ENCODE results near the gene CPED1. TPM values are rescaled to one million over a fixed set of nuclear protein-coding genes. Genes with fewer than 3 reads are reported as not detected.
"Not testable (repeated sequence)": the region's sequence is repeated elsewhere in the genome, so short reads cannot be mapped to it uniquely, and the experiment has no call there.

The CPED1 gene
- polyA plus RNA-seq, 4 donors, result 33.4 to 50.9 (median 36.8) TPM

DNA sequence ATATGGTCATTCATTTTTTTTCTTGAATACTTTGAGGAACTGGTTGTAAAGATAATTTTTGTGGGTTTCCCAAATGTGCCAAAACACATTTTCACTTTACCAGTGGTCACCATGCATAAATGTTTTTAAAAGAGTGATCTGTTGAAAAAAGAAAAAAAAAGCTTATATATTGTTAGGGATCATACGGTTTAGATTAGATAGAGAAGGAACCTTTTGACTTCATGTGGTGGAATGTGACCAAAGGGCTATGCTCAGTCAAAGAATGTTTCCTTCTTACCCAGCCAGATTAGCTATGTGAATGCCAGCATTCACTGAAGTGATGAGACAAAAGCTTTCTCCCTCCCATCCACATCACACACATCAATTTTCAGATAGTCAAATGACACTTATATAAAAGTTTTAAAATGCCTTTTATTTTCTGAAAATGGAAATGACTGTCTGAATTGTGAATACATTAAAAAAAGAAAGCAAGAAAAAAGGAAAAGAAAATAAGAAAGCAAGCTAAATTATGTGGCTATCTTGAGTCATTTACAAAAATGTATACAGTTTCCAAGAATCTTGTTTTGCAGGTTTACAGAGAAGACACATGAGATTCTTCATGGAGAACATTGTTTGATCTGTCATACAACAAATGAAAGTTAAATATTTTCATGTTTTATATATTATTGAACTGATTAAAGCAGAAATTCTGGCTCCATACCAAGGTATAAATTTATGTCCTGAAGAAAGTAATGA, 8.6 kb upstream of the CPED1 start:
- DNase-seq (ENCODE audit: low read depth in 4 of 4, low spot score in 3 of 4), result no peak

DNA sequence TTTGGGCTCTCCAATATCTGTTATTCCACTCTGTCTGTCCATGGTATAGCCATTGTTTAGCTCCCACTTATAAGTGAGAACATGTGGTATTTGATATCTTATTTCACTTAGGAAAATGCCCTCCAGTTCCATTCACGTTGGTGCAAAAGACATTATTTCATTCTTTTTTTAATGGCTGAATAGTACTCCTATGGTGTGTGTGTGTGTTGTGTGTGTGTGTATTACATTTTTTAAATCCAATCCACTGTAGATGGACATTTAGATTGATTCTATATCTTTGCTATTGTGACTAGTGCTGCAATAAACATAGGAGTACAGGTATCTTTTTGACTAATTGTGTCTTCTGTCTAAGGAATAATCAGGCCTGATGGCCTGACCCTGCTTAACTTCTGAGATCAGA, 7.4 kb upstream of the CPED1 start:
- no peak for DNase-seq (ENCODE audit: low read depth in 4 of 4, low spot score in 3 of 4)

- no peak for DNase-seq (ENCODE audit: low read depth in 4 of 4, low spot score in 3 of 4)
These were observed 6.5 kb upstream of the CPED1 start for GRCh38 chr7:120981888-120982615.

DNA sequence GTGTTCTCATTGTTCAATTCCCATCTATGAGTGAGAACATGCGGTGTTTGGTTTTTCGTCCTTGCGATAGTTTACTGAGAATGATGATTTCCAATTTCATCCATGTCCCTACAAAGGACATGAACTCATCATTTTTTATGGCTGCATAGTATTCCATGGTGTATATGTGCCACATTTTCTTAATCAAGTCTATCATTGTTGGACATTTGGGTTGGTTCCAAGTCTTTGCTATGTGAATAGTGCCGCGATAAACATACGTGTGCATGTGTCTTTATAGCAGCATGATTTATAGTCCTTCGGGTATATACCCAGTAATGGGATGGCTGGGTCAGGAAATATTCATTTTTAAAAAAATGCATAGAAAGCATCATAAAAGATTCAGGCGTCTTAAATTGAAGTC, 4.9 kb upstream of the CPED1 start:
- DNase-seq (ENCODE audit: low read depth in 4 of 4, low spot score in 3 of 4), result not testable (repeated sequence)

DNA sequence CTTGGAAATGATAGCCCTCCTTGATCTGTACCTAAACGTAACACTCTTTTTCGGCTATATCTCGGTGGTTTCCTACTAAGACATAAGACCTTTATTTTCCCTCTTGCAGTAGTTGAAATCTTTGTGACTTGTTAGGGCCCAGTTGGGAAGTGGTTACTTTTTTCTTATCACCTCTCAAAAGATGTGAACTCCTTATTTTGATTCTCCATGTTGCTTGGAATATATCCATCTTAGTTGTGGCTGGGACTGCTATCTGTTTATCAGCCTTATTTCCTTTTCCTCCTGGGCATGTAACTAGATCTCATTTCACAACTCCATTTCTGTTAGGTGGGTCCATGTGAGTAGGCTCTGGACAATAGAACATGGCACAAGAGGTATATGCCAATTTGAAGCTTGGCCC, 4.1 kb upstream of the CPED1 start:
- DNase-seq (ENCODE audit: low read depth in 4 of 4, low spot score in 3 of 4), result no peak

GRCh38 chr7:120985130-120985758, 3.3 kb upstream of the CPED1 start:
- DNase-seq (ENCODE audit: low read depth in 4 of 4, low spot score in 3 of 4), result no peak

- no peak for DNase-seq (ENCODE audit: low read depth in 4 of 4, low spot score in 3 of 4)
These were observed 2.7 kb upstream of the CPED1 start for GRCh38 chr7:120985839-120986238.

DNA sequence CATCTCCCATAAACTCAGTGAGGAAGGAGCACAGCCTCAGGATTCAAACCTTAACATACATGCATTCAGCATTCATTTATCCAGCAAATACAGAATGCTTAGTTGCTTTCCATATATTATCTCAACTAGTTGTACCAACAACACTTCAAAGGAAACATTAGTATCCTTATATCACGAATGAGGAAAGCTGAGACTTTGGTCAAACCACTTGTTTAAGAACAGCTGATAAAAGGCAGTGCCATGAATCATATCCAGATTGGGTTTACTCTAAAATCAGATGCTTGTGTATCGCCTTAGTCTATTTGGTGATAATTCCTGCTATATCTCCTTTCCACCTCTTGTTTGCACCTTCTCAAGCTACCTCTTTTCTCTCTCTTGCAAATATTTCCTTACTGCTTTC, 1.9 kb upstream of the CPED1 start:
- no peak for DNase-seq (ENCODE audit: low read depth in 4 of 4, low spot score in 3 of 4)

DNA sequence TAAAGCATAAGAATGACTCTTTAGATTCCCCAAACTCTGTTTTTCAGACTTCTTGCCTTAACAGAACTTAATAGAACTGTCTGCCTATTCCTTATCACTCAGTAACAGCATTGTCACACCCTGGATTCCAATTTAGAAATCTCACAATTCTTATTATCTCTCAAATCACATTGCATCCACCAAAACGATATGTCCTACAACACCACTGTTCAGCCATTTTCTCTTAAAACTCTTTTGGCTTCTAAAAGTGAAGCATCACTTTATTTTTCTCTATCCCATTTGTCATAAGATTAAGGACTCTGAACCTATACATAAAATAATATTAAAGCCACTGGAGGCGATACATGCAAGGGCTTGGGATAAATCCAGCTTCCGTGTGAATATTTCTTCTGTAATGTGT, 1.2 kb upstream of the CPED1 start:
- no peak for DNase-seq (ENCODE audit: low read depth in 4 of 4, low spot score in 3 of 4)

- DNase-seq (ENCODE audit: low read depth in 4 of 4, low spot score in 3 of 4), result peak in 2 of 4 donors; percentile 75 to 85
These were observed 574 bp upstream of the CPED1 start for GRCh38 chr7:120987683-120988590.

GRCh38 chr7:120989257-120990220, 1.0 kb downstream of the CPED1 start:
- no peak for DNase-seq (ENCODE audit: low read depth in 4 of 4, low spot score in 3 of 4)

DNA sequence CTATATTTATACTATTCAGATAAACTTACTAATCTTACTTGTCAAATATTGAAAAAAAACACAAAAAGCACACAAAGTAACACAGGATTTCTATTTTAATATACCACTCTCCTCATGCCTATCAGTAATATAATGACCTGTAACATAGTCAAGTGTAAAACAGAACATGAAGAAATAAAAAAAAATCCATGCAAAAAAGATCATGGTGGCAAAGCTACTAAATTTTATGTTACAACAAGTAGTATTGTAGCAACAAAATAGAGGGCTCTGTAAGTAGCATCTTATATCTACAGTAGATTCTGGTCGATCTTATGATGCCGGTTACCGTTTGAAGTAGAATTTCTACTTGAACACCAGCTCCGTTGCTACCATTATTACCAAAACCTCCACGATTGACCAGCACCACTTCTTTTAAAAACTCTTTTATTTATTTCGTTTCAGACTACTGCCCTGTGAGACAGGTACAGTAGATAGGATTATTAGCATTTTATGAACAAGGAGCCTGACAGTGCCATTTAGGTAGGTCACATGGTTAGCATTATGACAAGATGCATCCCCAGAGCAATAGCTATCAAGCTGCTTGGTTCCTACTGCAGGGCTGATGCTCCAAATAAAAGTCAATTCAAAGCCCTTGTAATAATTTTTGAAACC, 2.1 kb downstream of the CPED1 start:
- DNase-seq (ENCODE audit: low read depth in 4 of 4, low spot score in 3 of 4), result no peak

DNA sequence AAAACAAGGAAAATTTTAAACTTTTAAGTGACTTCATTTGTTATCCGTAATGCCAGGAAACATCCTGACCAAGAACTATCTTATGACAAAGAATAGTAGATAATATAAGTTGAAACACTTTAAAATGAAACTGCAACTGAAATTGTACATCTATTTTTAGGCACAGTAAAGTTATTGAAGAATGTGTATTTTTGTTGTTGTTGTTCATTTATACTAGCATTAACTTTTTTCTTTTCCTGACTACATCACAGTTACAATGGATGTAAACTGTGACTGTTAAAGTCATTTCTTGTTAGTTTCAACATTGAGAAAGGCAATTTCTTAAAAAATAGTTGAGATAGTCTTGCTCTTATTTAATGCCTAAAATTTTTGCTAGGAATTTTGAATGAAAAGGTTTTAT, 2.6 kb downstream of the CPED1 start:
- no peak for DNase-seq (ENCODE audit: low read depth in 4 of 4, low spot score in 3 of 4)

GRCh38 chr7:120991581-120991980, 3.1 kb downstream of the CPED1 start:
- no peak for DNase-seq (ENCODE audit: low read depth in 4 of 4, low spot score in 3 of 4)

DNA sequence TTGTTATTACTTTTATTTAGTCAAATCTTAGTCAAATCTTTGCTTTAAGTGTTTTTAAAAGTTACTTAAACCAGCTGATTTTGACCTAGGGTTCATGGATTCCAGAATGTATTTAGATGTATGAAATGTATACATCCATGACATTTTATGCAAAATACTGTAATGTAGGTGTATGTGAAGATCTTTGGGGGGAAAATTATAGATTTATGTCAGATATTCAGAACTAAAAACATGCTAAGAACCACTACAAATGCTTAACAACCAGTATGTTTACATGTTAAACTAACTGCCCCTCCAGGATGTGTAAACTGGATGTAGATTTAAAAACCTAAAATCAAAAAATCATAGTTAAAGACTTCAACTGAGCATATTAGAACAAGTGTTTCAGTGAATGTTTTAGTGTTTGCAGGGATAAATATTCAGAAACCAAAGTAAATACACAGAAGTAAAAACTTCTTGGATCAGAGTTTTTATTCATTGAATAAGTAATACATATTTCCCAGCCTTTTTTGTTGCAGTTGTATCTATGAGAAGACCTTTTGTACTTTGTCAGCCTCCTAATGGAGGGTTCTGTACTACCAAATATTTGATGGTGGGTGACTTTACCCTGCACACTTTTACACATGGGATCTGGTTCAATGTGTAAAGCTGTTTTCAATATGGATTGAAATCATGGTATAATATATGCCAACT, 3.9 kb downstream of the CPED1 start:
- DNase-seq (ENCODE audit: low read depth in 4 of 4, low spot score in 3 of 4), result no peak

DNA sequence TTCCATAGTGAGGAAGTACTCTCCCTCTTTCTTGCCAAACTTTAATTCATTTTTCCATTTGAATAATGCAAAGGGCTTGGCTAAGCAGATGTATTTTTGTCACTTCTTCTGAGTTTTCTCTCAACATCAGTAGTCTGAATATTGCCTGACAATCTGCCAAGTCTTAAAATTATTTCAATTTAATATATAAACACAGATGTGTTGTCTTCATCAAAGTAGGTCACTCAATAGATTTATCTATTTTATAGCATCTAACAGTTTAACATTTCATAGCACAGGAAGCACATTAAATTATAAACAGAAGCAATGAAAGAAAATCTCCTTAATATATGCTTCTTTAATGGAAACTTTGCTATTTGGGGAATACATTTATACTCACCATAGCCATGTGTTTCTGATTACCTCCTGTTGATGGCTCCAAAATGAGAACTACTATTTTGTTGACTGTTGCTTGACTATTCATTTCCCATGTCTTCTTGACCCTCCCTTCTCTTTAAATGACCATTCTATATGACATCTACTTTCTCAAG, 4.5 kb downstream of the CPED1 start:
- no peak for DNase-seq (ENCODE audit: low read depth in 4 of 4, low spot score in 3 of 4)

DNA sequence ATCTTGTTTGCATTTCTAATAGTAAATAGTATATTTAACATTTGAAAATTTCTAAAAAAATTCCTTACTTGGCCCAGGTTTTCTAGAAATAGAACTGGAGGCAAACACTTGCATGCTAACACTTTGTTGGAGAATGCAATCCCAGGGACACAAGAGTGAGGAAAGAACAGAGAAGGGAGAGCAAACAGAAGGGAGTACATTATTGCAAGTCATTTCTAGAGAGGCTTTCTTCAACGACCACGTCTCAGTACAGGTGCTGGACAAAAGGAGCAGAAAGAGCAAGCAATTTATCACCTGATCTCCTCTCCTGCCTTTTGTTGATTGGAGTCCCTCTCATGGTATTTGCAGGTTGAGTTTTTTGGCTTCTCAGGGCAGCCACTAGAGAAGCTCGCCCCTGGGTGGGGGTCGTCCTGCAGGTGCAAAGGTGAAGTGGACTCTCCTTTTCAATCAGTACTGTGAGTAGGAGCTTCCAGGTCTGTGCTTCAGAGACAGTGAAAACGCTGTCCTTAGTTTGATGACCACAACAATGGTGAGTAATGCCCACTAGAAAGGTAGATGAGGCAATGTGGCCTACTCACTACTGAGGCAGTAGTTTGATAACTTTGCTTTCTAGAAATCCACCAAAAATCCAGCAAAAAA, 5.2 kb downstream of the CPED1 start:
- no peak for DNase-seq (ENCODE audit: low read depth in 4 of 4, low spot score in 3 of 4)

Data from left renal pelvis (tissue), 4 donors.